Spleen (tissue), 7 donors: Measurements from ENCODE around the gene RERE.

Experiments
- POLR2A ChIP-seq, 3 donors: fragments of 450-650 bp; IDR thresholded peaks; one replicate each; pipeline ENCODE4 v1.5.1; 2017; ENCODE audit warnings: antibody characterized with exemption in 3 of 3, mild to moderate bottlenecking in 1 of 3
- POLR2AphosphoS5 ChIP-seq, 3 donors: sonication (generic); formaldehyde crosslinking; IDR thresholded peaks; one replicate each; pipeline ENCODE4 v1.5.1; 2017; ENCODE audit warnings: antibody characterized with exemption in 3 of 3
- TF ChIP-seq, protein P1 (sequence below), 11 experiments: fragments of 200-600 bp in 7 of 11; fragments of 450-650 bp in 4 of 11; sonication (generic) in 4 of 11; IDR thresholded peaks in 8 of 11; conservative IDR thresholded peaks in 3 of 11; 1 replicate in 7 of 11; 2 replicates in 4 of 11; pipeline versions ENCODE4 v1.4.0 to v1.8.0; 2016 to 2021; ENCODE audit warnings: antibody characterized with exemption in 11 of 11, inconsistent platforms in 4 of 11, mild to moderate bottlenecking in 1 of 11
- donor health status: DM: no; HTN: no; CAD: no; lungs with moderate emphysema.
- donor health status: DM: no; HTN: no; CAD: no.
- donor health status: DM: no; HTN: no; CAD: no.

DNA sequence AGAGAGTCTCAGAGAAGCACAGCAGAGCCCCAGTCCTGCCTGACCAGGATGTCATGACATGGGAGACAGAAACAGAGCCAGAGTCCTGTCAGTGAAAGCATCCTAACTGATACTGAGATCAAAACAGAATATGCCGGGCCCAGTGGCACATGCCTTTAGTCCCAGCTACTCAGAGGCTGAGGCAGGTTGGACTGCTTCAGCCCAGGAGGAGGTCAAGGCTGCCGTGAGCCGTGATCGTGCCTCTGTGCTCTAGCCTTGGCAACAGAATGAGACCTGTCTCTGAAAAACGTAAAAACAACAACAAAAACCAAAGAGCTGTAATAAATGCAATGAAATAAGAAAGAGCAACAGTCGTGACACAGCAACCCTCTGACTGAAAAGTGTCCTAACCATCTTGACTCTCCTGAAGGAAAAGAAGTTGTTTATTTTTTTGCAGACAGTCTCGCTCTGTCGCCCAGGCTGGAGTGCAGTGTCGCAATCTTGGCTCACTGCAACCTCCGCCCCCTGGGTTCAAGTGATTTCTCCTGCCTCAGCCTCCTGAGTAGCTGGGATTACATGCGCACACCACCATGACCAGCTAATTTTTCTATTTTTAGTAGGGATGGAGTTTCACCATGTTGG lies 310.3 kb downstream of the RERE start:
- TF ChIP-seq, protein P1, sequence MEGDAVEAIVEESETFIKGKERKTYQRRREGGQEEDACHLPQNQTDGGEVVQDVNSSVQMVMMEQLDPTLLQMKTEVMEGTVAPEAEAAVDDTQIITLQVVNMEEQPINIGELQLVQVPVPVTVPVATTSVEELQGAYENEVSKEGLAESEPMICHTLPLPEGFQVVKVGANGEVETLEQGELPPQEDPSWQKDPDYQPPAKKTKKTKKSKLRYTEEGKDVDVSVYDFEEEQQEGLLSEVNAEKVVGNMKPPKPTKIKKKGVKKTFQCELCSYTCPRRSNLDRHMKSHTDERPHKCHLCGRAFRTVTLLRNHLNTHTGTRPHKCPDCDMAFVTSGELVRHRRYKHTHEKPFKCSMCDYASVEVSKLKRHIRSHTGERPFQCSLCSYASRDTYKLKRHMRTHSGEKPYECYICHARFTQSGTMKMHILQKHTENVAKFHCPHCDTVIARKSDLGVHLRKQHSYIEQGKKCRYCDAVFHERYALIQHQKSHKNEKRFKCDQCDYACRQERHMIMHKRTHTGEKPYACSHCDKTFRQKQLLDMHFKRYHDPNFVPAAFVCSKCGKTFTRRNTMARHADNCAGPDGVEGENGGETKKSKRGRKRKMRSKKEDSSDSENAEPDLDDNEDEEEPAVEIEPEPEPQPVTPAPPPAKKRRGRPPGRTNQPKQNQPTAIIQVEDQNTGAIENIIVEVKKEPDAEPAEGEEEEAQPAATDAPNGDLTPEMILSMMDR (IDR thresholded peaks at IDR 0.05 in 8 of 11, conservative IDR thresholded peaks at IDR 0.05 in 3 of 11) = no peak
- TF ChIP-seq POLR2AphosphoS5 (IDR thresholded peaks at IDR 0.05) (no peak), POLR2A (IDR thresholded peaks at IDR 0.05) (no peak)
